Right forelimb (tissue), 1 donor: Measurements from ENCODE around the gene ZSCAN10.

ENCODE experiments used
- DNase-seq: peaks from one replicate; pipeline ENCODE4 v3.0.0-alpha.2; 2018

Gene ZSCAN10

DNA sequence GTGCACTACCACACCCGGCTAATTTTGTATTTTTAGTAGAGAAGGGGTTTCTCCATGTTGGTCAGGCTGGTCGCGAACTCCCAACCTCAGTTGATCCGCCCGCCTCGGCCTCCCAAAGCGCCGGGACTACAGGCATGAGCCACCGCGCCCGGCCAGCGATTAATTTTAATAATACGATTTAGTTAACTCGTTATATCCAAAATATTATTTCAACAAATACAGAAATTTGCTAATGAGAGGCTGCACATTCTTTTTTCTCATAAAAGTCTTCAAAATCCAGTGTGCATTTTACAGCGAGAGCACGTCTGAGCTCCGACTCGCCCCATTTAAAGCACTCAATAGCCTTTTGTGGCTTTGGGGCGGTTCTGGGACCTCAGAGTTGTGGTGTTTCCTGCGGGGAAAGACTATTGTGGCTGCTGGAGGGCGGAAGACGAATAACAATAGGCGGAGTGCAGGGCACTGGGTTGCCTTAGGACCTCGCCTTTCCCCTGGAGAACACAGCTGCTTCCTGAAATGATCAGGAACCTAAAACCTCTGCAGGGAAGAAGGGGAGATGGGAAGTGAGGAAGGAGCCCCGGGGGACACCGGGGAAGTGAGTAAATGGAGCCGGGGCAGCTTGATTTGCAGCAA is 2.9 kb upstream of the ZSCAN10 start:
- DNase-seq, result no peak

DNA sequence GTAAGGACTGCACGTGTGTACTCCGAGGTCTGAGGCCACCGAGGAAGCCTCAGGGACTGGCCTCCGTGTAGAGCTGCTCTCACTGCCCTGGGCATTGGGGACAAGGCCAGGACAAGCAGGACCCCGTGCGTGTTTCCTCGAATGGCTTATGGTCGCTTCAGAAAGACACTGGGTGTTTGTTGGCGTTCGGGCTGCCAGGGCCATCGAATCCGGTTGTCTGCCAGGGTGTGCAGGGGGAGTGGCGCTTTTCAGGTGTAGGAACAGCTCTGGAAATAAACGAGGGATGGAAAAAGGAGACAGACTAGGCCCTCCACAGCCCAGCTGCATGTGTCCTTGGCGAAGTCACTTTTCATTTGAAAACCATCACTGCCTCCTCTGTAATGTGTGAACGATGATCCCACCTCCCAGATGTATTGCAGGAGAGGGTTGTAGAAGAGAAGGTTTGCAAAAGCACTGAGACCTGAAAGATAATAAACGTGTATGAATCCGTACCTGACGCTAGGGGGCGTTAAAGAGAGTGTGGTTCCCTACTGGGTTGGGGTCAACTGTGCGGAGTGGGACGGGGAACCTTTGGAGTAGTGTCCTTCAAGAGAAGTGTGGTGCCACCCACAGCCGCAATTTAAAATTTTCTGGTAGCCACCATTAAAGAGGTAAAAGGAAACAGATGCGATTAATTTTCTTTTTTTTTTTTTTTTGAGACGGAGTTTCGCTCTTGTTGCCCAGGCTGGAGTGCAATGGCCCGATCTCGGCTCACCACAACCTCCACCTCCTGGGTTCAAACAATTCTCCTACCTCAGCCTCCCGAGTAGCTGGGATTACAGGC is 2.1 kb upstream of the ZSCAN10 start:
- DNase-seq, result no peak

DNA sequence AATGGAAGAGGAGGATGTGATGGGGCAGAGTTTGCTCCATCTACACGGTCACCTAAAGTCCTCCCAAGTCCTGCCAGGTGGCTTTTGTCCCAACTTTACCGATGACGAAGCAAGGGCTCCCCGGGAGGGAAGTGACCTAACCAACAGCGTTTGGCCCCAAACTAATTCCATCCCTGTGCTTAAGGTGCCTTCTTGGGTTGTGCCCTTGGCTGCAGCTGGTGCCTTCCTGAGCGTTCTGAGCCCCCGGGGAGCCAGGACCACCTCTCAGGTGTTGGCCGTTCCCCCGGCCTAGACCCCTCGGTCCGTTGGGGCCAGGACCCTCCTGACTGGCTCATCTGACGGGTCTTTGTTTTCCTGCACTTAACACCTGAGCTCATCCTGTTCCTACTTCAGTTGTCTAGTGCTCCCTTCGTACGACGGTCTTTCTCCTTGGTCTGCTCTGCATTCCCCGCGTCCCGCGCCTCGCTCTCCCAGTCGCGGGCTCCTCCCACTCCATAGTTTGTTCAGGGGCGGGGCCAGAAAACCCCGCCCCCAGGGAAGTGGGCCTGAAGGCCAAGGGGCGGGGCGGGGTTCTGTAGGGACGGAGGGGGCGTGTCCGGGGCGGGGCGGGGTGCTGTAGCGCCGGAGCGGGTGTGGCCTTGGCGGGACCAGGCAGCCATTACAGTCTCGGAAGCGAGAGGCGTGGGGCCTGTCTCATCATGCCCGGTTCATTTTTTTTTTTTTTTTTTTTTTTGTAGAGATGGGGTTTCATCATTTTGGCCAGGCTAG is 822 bp upstream of the ZSCAN10 start:
- DNase-seq, result peak; percentile 88

DNA sequence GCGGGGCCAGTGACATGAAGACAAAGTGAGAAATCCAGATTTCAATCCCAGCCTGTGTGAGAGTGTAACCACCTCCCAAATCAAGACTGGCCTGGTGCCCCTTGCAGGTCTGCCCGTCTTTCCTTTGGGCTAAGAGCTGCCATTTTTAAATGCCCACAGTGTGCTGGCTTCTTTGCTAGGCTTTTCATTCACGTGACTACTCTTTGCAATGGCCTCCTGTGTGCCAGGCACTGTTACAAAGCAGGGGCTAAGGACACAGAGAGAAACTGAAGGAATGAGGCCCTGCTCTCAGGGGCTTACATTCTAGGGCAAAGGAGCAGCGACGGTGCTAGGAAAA is 269 bp upstream of the ZSCAN10 start:
- DNase-seq, result no peak

DNA sequence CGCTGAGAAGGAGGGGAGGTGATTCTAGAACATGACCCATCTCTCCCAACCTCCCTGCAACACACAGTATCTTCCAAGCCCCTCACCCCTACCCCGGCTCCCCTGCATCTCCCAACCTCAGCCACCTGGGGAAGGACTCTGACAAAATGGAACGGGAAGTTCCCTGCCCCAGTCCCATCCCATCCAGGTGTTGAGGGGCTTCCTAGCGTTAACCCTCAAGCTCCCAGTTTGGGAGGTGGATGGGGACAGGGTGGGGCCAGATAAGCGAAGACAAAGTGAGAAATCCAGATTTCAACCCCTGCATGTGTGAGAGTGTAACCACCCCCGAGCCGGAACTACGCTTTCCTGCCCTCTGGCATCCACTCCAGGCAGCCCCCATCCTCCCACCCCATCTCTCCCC is 1.8 kb downstream of the ZSCAN10 start:
- DNase-seq, result no peak

DNA sequence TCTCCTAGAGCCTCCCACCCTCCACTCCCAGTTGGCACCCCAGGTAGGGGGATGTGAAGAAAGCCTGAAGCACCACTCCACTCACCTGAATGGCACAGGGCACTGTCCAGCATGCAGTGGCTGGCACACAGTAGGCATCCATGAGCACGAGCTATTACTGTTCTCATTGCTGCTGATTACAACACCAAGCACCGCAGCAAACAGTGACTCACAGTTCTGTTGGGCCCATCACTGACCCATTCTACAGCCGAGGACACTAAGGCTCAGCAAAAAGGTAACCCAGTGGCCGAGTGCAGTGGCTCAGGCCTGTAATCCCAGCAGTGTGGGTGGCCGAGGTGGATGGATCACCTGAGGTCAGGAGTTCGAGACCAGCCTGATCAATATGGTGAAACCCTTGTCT is 2.7 kb downstream of the ZSCAN10 start:
- no peak for DNase-seq

DNA sequence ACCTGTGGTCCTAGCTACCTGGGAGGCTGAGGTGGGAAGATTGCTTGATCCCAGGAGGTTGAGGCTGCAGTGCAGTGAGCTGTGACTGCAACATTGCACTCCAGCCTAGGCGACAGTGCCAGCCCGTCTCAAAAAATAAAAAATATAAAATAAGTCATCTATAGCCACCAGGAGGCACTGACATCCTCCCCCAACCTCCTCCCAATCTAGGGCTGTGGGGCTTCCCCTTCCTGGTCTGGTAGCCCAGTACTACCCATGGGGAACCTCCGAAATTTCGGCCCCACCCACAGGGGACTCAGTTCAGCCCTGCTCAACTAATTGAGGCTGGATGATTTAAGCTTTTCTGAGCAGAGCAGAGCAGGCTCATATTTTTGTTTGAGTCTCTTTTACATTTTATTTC is 3.2 kb downstream of the ZSCAN10 start:
- DNase-seq, result no peak

DNA sequence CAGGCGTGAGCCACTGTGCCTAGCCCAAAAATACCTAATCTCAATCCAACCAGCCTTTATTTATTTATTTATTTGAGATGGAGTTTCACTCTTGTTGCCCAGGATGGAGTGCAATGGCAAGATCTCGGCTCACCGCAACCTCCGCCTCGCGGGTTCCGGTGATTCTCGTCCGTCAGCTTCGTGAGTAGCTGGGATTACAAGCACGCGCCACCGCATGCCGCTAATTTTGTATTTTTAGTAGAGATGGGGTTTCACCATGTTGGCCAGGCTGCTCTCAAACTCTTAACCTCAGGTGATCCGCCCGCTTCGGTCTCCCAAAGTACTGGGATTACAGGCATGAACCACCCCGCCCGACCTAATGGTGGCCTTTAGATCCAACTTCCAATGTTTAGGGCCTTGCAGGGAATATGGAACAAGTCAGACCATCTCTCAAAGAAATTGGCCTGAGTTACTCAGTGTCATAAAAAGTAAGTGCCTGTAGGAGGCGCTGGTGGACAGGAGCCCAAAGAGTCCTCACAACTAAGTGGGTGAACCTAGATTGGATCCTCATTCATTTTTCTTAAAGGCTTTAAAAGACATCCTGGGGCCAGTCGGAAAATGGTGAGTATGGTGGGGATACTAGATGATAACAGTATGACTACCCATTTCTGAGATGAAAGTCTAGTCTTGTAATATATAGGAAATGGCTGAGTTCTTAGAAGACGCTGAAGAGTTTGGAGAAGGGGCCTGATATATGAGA is 4.6 kb downstream of the ZSCAN10 start:
- no peak for DNase-seq

DNA sequence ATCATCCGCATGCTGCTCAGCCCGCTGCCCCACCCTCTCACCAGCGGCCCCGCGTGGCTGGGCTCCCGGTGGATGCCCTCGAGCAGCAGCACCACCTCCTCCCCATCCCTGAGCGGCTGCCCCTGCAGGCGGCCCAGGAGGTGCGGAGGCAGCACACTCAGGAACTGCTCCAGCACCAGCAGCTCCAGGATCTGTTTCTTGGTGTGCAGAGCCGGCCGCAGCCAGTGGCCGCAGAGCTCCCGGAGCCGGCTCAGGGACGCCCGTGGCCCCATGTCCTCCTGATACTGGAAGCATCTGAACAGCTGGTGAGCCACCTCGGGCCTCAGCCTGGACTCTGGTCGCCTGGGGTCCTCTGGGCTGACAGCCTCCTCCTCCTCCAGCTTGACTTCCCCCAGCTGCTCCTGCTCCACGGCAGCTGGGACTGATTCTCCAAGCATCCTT is 6.6 kb downstream of the ZSCAN10 start:
- no peak for DNase-seq

DNA sequence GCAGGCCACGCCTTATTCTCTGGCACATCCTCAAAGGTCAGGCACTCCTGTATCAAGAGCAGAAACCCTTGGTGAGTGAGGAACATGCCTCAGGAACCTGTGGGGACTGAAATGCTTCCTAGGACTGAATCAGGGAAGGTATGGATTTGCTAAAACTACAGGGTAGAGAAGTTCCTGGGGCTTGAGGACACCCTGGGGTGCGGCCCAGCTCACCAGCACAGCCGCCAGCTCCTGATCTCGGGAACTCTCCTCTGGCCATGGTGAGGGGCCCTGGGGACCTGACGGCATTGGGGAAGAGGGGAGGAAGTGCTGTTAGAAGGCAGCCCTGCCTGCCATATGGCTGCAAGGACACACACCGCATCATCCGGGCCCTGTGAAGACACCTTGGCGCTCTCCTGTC is 7.5 kb downstream of the ZSCAN10 start:
- no peak for DNase-seq

DNA sequence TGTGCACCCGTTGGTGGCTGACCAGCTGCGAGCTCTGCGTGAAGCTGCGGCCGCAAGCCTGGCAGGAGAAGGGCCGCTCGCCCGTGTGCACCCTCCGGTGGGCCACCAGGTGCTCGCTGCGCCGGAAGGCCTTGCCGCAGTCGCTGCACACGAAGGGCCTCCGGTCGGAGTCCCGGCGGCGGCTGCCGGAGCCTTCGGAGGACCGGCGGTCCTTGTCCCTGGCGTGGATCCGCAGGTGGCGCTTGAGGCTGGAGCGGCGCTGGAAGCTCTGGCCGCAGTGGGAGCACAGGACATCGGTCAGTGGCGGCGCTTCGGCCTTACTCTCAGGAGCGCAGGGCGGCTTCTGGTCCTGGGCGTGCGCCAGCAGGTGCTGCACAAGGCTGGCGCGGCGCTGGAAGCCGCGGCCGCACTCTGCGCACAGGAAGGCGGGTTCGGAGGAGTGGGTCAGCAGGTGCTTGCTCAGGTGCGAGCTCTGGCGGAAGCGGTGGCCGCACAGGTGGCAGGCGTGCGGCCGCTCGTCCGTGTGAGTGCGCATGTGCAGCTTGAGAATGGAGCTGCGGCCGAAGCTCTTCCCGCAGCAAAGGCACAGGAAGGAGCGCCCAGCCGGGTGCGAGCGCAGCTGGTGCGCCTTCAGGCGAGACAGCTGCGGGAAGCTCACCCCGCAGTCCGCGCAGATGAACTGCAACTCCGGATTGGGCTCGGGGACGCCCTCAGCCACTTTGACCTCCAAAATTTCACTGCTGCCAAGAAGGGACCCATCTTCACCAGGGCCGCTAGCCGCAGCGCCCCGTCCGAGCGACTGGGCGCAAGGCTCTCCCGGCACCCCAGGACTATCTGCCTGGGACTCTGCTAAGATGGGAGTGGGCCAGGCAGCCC is 9.1 kb downstream of the ZSCAN10 start:
- DNase-seq, result no peak

DNA sequence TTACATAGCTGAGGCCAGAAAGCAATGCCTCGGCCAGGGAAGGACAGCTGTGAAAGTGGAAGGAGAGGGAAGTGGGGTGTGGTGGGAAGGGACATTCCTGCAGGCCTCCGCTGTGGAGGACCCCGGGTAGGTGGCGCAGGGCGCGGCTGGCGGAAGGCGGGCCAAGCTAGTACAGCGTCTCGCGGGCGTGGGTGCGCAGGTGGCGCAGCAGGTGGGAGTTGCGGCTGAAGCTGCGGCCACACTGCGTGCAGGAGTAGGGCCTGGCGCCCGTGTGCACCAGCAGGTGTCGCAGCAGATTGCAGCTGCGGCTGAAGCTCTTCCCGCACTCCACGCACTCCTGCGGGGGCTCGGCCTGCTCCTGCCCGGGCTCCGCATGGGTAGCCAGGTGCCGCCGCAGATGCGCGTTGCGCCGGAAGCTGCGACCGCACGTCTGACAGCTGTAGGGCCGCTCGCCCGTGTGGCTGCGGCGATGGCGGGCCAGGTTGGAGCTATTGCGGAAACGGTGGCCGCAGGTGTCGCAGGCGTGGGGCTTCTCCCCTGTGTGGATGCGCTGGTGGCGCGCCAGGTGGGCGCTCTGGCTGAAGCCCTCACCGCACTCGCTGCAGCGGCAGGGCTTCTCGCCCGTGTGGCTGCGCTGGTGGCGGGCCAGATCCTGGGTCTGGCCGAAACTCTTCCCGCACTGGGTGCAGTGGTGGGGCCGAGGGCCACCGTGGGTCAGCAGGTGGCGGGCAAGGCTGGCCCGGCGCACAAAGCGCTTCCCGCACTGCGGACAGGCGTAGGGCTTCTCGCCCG is 10.0 kb downstream of the ZSCAN10 start:
- DNase-seq, result no peak

DNA sequence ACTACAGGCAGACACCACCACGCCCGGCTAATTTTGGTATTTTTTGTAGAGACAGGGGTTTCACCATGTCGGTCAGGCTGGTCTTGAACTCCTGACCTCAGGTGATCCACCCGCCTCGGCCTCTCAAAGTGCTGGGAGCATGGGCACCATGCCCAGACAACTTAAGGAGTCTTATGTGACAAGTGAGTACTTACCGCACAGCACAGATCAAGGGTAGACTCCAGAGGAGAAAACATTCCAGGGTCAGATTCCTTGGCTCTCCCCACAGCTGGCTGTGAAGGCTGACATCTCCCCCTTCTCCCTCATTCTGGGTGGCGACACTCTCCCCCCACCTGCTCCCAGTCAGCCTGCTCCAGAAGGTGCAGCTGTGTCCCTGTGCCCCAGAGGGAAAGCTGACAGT is 10.6 kb downstream of the ZSCAN10 start:
- DNase-seq, result no peak

DNA sequence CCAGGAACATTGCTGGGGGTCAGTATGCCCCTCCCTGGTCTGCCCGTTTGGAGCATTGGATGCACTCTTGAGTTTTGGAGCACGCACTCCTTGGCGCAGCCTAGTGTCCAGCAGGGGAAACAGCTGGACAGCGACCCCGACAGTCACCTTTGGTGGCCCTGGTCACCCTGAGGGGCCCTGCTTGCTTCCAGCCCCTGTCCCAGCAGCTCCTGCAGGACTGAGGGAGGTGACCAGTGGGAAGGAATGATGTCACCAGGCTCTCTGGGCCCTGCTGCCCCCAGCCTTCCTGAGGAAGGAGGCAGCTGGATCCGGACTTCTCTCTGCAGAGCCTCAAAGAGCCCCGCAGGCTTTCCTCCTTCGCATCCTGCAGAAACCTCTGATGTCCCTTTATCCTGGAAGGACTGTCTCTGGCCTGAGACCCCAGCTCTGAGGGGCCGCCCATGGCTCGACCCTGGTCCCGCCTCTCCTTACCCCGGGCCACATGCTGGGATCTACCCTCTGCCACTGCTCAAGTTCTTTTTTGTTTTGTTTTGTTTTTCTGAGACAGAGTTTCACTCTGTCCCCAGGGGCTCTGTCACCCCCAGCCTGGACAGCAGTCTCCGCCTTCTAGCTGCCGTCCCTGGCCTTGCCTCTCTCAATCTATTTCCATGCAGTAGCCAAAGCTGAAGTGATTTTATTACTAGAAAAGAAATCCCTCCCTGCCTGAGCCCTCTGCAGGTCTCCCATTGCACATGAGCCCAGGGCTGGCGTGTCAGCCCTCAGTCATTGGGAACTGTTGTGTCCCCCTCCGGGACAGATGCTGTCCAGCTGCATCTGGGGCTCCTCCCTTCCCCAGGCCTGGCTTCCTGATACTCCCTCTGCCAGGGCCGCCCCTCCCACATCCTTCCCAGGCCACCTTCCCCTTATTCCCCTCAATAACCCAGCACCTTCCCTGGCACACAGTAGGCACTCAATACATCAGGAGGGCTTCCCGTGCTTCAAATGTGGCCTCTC is 11.6 kb downstream of the ZSCAN10 start:
- peak; percentile 55 for DNase-seq

DNA sequence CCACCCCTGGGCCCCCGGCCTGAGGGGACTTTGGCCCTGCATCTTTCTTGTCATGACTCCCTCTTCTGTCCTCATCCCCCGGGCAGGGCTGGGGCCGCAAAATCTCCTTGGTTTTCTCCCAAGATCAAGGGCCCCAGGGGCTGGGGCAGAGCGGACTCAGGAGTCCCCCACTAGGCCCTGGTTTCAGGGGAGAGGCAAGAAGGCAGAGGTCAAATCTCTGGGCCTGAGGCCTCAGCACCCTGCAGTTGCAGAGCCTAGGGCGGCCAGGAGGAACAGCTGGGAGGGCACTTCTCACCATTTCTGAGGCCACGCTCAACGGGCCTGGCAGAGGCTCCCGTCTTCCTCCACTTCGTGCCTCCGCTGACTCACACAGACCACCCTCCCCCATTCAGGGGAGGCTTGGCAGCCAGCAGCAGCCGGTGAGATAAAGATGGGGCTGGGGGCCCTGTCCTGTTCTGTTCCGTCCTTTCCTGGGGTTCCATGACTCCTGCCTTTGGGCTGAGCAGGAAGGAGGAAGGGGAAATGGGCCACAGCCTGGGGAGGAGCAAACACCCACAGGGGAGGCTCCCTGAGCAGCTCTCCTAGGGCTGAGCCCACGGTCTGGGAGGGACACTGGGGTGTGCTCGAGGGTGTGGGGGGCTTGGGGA is 12.4 kb downstream of the ZSCAN10 start:
- DNase-seq, result no peak

DNA sequence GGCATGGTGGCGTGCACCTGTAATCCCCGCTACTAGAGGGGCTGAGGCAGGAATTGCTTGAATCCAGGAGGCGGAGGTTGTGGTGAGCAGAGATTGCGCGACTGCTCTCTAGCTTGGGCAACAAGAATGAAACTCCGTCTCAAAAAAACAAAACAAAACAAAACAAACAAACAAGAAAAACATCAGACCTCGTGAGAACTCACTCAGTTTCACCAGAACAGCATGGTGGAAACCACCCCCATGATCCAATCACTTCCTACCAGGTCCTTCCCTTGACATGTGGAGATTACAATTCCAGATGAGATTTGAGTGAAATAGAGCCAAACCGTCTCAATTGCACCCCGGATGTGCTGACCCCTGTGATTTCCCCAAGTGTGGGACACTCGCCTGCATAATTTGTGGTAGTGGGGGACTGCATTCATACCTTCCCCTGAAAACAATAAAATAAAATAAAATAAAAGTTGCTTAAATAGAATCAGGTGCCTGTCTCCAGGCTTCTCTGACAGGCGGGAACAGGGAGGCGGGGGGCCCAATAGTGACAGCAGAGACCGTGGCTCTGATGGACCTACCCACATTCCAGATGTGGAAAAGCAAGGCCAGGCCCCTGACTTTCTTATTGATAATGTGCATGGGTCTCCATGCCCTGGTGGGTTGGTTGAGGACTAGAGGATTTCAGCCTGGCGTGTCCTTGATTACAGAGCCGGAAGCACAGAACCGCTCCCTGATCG is 13.1 kb downstream of the ZSCAN10 start:
- DNase-seq, result no peak

DNA sequence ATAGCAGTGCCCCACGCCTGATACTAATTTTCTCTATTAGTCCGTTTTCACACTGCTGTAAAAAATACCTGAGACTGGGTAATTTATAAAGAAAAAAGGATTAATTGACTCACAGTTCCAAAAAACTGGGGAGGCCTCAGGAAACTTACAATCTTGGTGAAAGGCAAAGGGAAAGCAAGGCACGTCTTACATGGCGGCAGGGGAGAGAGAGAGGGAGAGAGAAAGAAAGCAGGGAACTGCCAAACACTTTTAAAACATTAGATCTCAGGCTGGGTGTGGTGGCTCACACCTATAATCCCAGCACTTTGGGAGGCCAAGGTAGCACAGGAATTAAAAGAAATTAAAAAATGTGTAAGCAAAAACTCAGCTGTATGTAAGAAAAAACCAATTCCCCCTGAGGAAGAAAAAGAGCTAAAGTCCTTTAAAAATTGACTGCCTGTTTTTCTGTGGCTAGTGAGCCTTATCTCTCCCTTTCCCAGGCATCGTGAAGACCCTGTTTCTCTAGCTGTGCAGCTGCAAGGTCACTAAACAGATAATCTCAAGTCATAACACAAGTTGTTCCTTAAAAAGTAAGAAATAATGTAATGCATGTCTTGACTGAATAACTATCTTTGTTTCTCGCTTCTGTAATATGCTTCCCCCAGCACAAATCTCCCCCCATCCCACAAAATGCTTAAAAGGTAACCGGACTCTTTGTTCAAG is 14.0 kb downstream of the ZSCAN10 start:
- DNase-seq, result no peak

DNA sequence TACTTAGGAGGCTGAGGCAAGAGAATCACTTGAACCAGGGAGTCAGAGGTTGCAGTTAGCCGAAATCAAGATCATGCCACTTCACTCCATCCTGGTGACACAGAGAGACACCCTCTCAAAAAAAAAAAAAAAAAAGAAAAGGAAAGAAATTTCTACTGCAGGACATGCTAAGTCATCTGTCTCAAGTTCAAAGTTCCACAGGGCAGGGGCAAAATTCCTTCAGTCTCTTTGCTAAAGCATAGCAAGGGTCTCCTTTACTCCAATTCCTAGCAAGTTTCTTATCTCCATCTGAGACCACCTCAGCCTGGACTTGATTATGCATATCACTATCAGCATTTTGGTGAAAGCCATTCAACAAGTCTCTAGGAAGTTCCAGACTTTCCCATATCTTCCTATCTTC is 14.6 kb downstream of the ZSCAN10 start:
- DNase-seq, result no peak
